Peyer's patch (tissue), 4 donors: Measurements from ENCODE around the gene ZNF507. TPM values are rescaled to one million over a fixed set of nuclear protein-coding genes. Genes with fewer than 3 reads are reported as not detected.
A peak's percentile ranks its signal among the peaks of the same experiment; 100 is the strongest.

Experiments used
- DNase-seq, 3 donors: peaks; one replicate each; pipeline ENCODE4 v3.0.0-alpha.2; 2017 to 2019
- H3K27ac ChIP-seq, 4 donors: fragments of 200-600 bp; sonication (generic); one replicate each; pipeline ENCODE4 v1.5.1; 2016 to 2019
- H3K27me3 ChIP-seq, 2 donors: fragments of 200-600 bp; sonication (generic); one replicate each; pipeline ENCODE4 v1.5.1; 2019
- H3K36me3 ChIP-seq, 3 donors: fragments of 200-600 bp; sonication (generic); one replicate each; pipeline ENCODE4 v1.5.1; 2016 to 2019
- H3K4me1 ChIP-seq, 4 donors: fragments of 200-600 bp; sonication (generic); one replicate each; pipeline ENCODE4 v1.5.1; 2016 to 2019
- H3K4me3 ChIP-seq, 4 donors: fragments of 200-600 bp; sonication (generic); 1 replicate in 3 of 4; 2 replicates in 1 of 4; pipeline ENCODE4 v1.5.1; 2016 to 2019; ENCODE audit warnings: mild to moderate bottlenecking in 1 of 4
- H3K9me3 ChIP-seq, 4 donors: fragments of 200-600 bp; sonication (generic); one replicate each; pipeline ENCODE4 v1.5.1; 2016 to 2019; ENCODE audit warnings: mild to moderate bottlenecking in 1 of 4
- CTCF ChIP-seq, 6 experiments: fragments of 450-650 bp in 4 of 6; fragments of 200-600 bp in 2 of 6; sonication (generic) in 1 of 6; IDR thresholded peaks; one replicate each; pipeline ENCODE4 v1.5.1; 2017 to 2019; ENCODE audit warnings: antibody characterized with exemption in 6 of 6, mild to moderate bottlenecking in 3 of 6, moderate library complexity in 1 of 6
- POLR2A ChIP-seq, 2 donors: fragments of 450-650 bp; IDR thresholded peaks; one replicate each; pipeline ENCODE4 v1.5.1; 2017; ENCODE audit warnings: antibody characterized with exemption in 2 of 2, mild to moderate bottlenecking in 2 of 2, moderate library complexity in 2 of 2
- total RNA-seq, 4 donors: library from RNA; depleted of rRNA; stranded (reverse); fragments of >200 nt; gene quantifications; one replicate each; pipeline ENCODE4 v1.1.0, GENCODE V29; 2016

The ZNF507 gene
- total RNA-seq, 4 donors from 2014 or later = 28.2 to 43.7 (median 34.2) TPM

- Histone ChIP-seq H3K36me3 (peaks cover 0 to 72% (median 0%) of the 10 kb centered on the region in 3 donors), H3K27me3 (no peaks in the 10 kb centered on the region), H3K4me1 (peaks cover 0 to 14% (median 6%) of the 10 kb centered on the region in 4 donors), H3K27ac (no peak overlapping the region), H3K4me3 (no peak overlapping the region), H3K9me3 (no peaks in the 10 kb centered on the region)
- TF ChIP-seq POLR2A (IDR thresholded peaks at IDR 0.05) (no peak), CTCF (IDR thresholded peaks at IDR 0.05) (no peak)
- DNase-seq = no peak
Observed at GRCh38 chr19:32355309-32355708, 9.9 kb downstream of the ZNF507 start.

GRCh38 chr19:32357720-32358119 is 12.3 kb downstream of the ZNF507 start:
- no peak for DNase-seq
- no peak overlapping the region for H3K27ac ChIP-seq
- peaks cover 0 to 82% (median 0%) of the 10 kb centered on the region in 3 donors for H3K36me3 ChIP-seq
- no peaks in the 10 kb centered on the region for H3K27me3 ChIP-seq
- H3K9me3 ChIP-seq = no peaks in the 10 kb centered on the region
- TF ChIP-seq CTCF (IDR thresholded peaks at IDR 0.05) = peak in 3 of 6 experiments; percentile 10 to 29 (median 24)
- TF ChIP-seq POLR2A (IDR thresholded peaks at IDR 0.05) = no peak
- peaks cover 0 to 9% (median 0%) of the 10 kb centered on the region in 4 donors for H3K4me1 ChIP-seq
- H3K4me3 ChIP-seq = no peak overlapping the region

- Histone ChIP-seq H3K4me1 (peaks cover 0 to 11% (median 0%) of the 10 kb centered on the region in 4 donors), H3K4me3 (no peak overlapping the region), H3K27ac (no peak overlapping the region), H3K27me3 (no peaks in the 10 kb centered on the region), H3K36me3 (peaks cover 0 to 82% (median 0%) of the 10 kb centered on the region in 3 donors), H3K9me3 (no peaks in the 10 kb centered on the region)
- DNase-seq = no peak
- TF ChIP-seq CTCF (IDR thresholded peaks at IDR 0.05) = no peak
- no peak for TF ChIP-seq POLR2A (IDR thresholded peaks at IDR 0.05)
Observed at GRCh38 chr19:32358321-32358720, 12.9 kb downstream of the ZNF507 start.

GRCh38 chr19:32359581-32359980 is 14.2 kb downstream of the ZNF507 start:
- Histone ChIP-seq H3K9me3 (no peaks in the 10 kb centered on the region), H3K4me1 (peaks cover 0 to 17% (median 0%) of the 10 kb centered on the region in 4 donors), H3K36me3 (peaks cover 0 to 80% (median 0%) of the 10 kb centered on the region in 3 donors), H3K27me3 (no peaks in the 10 kb centered on the region), H3K27ac (no peak overlapping the region), H3K4me3 (no peak overlapping the region)
- TF ChIP-seq POLR2A (IDR thresholded peaks at IDR 0.05) = no peak
- TF ChIP-seq CTCF (IDR thresholded peaks at IDR 0.05) = no peak
- DNase-seq = no peak

- Histone ChIP-seq H3K27me3 (no peaks in the 10 kb centered on the region), H3K4me3 (no peak overlapping the region), H3K27ac (no peak overlapping the region), H3K4me1 (peaks cover 0 to 17% (median 0%) of the 10 kb centered on the region in 4 donors), H3K36me3 (peaks cover 0 to 78% (median 0%) of the 10 kb centered on the region in 3 donors), H3K9me3 (no peaks in the 10 kb centered on the region)
- no peak for DNase-seq
- no peak for TF ChIP-seq CTCF (IDR thresholded peaks at IDR 0.05)
- no peak for TF ChIP-seq POLR2A (IDR thresholded peaks at IDR 0.05)
Observed at GRCh38 chr19:32361574-32362317, 16.3 kb downstream of the ZNF507 start.
